GM12878 (cell line): ENCODE measurements around the gene SCAMP5. TPM values are rescaled to one million over a fixed set of nuclear protein-coding genes. Genes with fewer than 3 reads are reported as not detected.

Experiments
- ATAC-seq: fragments of 200-7000 bp; cut with Tn5 transposase; 3 replicates; pipeline ENCODE4 v1.9.1; 2020; ENCODE audit warnings: mild to moderate bottlenecking, moderate library complexity
- BruUV-seq: library from RNA; stranded (reverse); fragments of 400-500 nt; replicated peaks from 2 replicates; lab custom pipeline; 2021; lab: Mats Ljungman, UMichigan
- CTCF ChIA-PET: fragments of 300-600 bp; sonication (Branson Sonifier 250); formaldehyde crosslinking; extraction: SDS; loops from one replicate; lab custom pipeline; 2021; ENCODE audit warnings: inconsistent platforms; lab: Yijun Ruan, JAX
- POLR2A ChIA-PET: fragments of 350-600 bp; formaldehyde crosslinking; extraction: SDS; loops from one replicate; lab custom pipeline; 2021; ENCODE audit warnings: inconsistent platforms; lab: Charles Lee
- RAD21 ChIA-PET: fragments of 300-600 bp; sonication (Branson Sonifier 250); formaldehyde crosslinking; loops from one replicate; lab custom pipeline; 2023; ENCODE audit warnings: antibody characterized with exemption; ENCODE audit not compliant: unreplicated experiment; lab: Charles Lee
- SMC1A ChIA-PET: fragments of 300-600 bp; sonication (Branson Sonifier 250); formaldehyde crosslinking; loops from one replicate; lab custom pipeline; 2023; ENCODE audit not compliant: unreplicated experiment, uncharacterized antibody; lab: Charles Lee
- DNase-seq: peaks from one replicate; pipeline ENCODE4 v3.0.0-alpha.2; 2011; ENCODE audit warnings: low read depth, low spot score
- FAIRE-seq: peaks from 3 replicates; lab custom pipeline; 2011; peaks lifted over from hg19 to GRCh38; lab: Jason Lieb, UNC
- H2AFZ ChIP-seq: 2 replicates; pipeline ENCODE4 v1.6.0; 2011; ENCODE audit warnings: low read depth, low read length, control low read depth; ENCODE audit not compliant: control insufficient read depth
- H3K27ac ChIP-seq: 2 replicates; pipeline ENCODE4 v1.5.1; 2011; ENCODE audit warnings: control low read depth; ENCODE audit not compliant: control insufficient read depth, insufficient read depth
- H3K27me3 ChIP-seq, 2 experiments: replicated peaks in 1 of 2; 2 replicates each; pipeline versions ENCODE4 v1.6.0 to v1.6.1; 2011; ENCODE audit warnings: low read length in 1 of 2; ENCODE audit not compliant: control insufficient read depth in 2 of 2, insufficient read depth in 2 of 2
- H3K36me3 ChIP-seq, 2 experiments: 2 replicates each; pipeline ENCODE4 v1.5.1; 2011; ENCODE audit warnings: low read length in 1 of 2; ENCODE audit not compliant: control insufficient read depth in 2 of 2, insufficient read depth in 2 of 2
- H3K4me1 ChIP-seq: 2 replicates; pipeline ENCODE4 v1.6.1; 2011; ENCODE audit warnings: mild to moderate bottlenecking, low read length, moderate library complexity, mixed read lengths; ENCODE audit not compliant: control insufficient read depth, insufficient read depth
- H3K4me2 ChIP-seq: 2 replicates; pipeline ENCODE4 v1.6.0; 2011; ENCODE audit warnings: control low read depth; ENCODE audit not compliant: control insufficient read depth, insufficient read depth
- H3K4me3 ChIP-seq: fragments of 200-600 bp; sonication (generic); 2 replicates; pipeline ENCODE4 v1.5.1; 2016
- H3K79me2 ChIP-seq: 2 replicates; pipeline ENCODE4 v1.6.0; 2011; ENCODE audit warnings: low read length; ENCODE audit not compliant: control insufficient read depth, insufficient read depth
- H3K9ac ChIP-seq: 2 replicates; pipeline ENCODE4 v1.8.0; 2011; ENCODE audit warnings: low read length, control low read depth, mixed read lengths; ENCODE audit not compliant: control insufficient read depth, insufficient read depth
- H3K9me3 ChIP-seq: replicated peaks from 3 replicates; pipeline ENCODE4 v1.5.1; 2011; ENCODE audit warnings: mild to moderate bottlenecking, low read length; ENCODE audit not compliant: control insufficient read depth, insufficient read depth
- H4K20me1 ChIP-seq: 2 replicates; pipeline ENCODE4 v1.6.0; 2011; ENCODE audit not compliant: control insufficient read depth, insufficient read depth
- ESRRA ChIP-seq: IDR thresholded peaks from 2 replicates; pipeline ENCODE4 v1.6.1; 2012; ENCODE audit warnings: mild to moderate bottlenecking, low read length, improper control_type of control experiment
- HDGF ChIP-seq: fragments of 450-650 bp; IDR thresholded peaks from 2 replicates; pipeline ENCODE4 v1.6.1; 2016; ENCODE audit warnings: antibody characterized with exemption
- JUND ChIP-seq: IDR thresholded peaks from 2 replicates; pipeline ENCODE4 v1.6.1; 2012; ENCODE audit warnings: low read depth, mild to moderate bottlenecking, low read length, improper control_type of control experiment, moderate library complexity
- NKRF ChIP-seq: fragments of 450-650 bp; conservative IDR thresholded peaks from 2 replicates; pipeline ENCODE4 v1.6.1; 2017; ENCODE audit warnings: mild to moderate bottlenecking, moderate library complexity
- RAD51 ChIP-seq: fragments of 450-650 bp; IDR thresholded peaks from 2 replicates; pipeline ENCODE4 v1.6.1; 2016; ENCODE audit warnings: moderate library complexity, mild to moderate bottlenecking, inconsistent platforms
- RELB ChIP-seq: fragments of 450-650 bp; IDR thresholded peaks from 2 replicates; pipeline ENCODE4 v1.6.1; 2017; ENCODE audit warnings: low read depth, mild to moderate bottlenecking, moderate library complexity
- STAT1 ChIP-seq: fragments of 450-650 bp; conservative IDR thresholded peaks from 2 replicates; pipeline ENCODE4 v1.6.1; 2014; ENCODE audit warnings: antibody characterized with exemption, mild to moderate bottlenecking
- SUPT20H ChIP-seq: IDR thresholded peaks from 2 replicates; pipeline ENCODE4 v1.6.1; 2011; ENCODE audit warnings: low read depth, mild to moderate bottlenecking, low read length, moderate library complexity, borderline replicate concordance; ENCODE audit not compliant: control insufficient read depth
- USF2 ChIP-seq: IDR thresholded peaks from 2 replicates; pipeline ENCODE4 v1.6.1; 2011; ENCODE audit warnings: low read depth, low read length, improper control_type of control experiment, borderline replicate concordance
- ZNF217 ChIP-seq: fragments of 450-650 bp; IDR thresholded peaks from 2 replicates; pipeline ENCODE4 v1.6.1; 2017; ENCODE audit warnings: antibody characterized with exemption, mild to moderate bottlenecking
- ZSCAN29 ChIP-seq: fragments of 450-650 bp; IDR thresholded peaks from 2 replicates; pipeline ENCODE4 v1.6.1; 2017; ENCODE audit warnings: mild to moderate bottlenecking, moderate library complexity
- WGBS: methylation state at CpG from one replicate; pipeline ENCODE4 v1.1.6; 2016; ENCODE audit warnings: low lambda C conversion rate; ENCODE audit not compliant: insufficient replicate concordance, insufficient coverage; ENCODE audit errors: missing lambda C conversion rate; 5-methylcytosine and 5-hydroxymethylcytosine counted together
- in situ Hi-C: fragments of 300-500 bp; cut with MboI; formaldehyde crosslinking; loops from 9 replicates; pipeline ENCODE4 v1.14.3; 2018; ENCODE audit warnings: mixed read lengths
- intact Hi-C: fragments of 100-400 bp; cut with micrococcal nuclease; formaldehyde crosslinking; loops from one replicate; pipeline ENCODE4 v1.14.2; 2022; ENCODE audit not compliant: unreplicated experiment
- polyA plus RNA-seq, 11 experiments: library from polyadenylated mRNA; depleted of rRNA in 4 of 11; unstranded in 6 of 11; stranded (reverse) in 5 of 11; fragments of >200 nt; fragmentation: Nextera tagmentation in 4 of 11; fragmentation: Illumina TruSeq in 1 of 11; extraction: Ambion mirVana in 4 of 11; extraction: Trizol in 1 of 11; gene quantifications; 1 replicate in 1 of 11; 2 replicates in 10 of 11; pipeline versions ENCODE4 v1.2.1 to v1.2.3, GENCODE V29; 2011 to 2016; ENCODE audit warnings: inconsistent platforms in 2 of 11, missing spikeins in 2 of 11, low read depth in 1 of 11
- total RNA-seq, 4 experiments: library from RNA; depleted of rRNA in 3 of 4; stranded (reverse); fragments of >200 nt in 3 of 4; fragmentation: Illumina TruSeq in 1 of 4; extraction: Trizol in 1 of 4; gene quantifications; 2 replicates each; pipeline versions ENCODE4 v1.2.1 to v1.2.3, GENCODE V29; 2013 to 2021

The SCAMP5 gene
- total and polyA plus RNA-seq, 10 of the 15 experiments (the other 5 are each of a cell fraction or from before 2014, with no cell fraction given), result 1.6 to 41.6 (median 16.9) TPM

GRCh38 chr15:74960286-74960685 lies 35.1 kb upstream of the SCAMP5 start:
- in situ Hi-C loops, result no loop called here
- SMC1A ChIA-PET, result interaction anchor here (0.9 to 2.7 kb wide), 4 partner anchors 9 to 65 kb away, joined by 3 to 6 read pairs (median 3); no protein-coding TSS in a partner anchor
- no peak for FAIRE-seq

GRCh38 chr15:74960995-74961588 lies 34.3 kb upstream of the SCAMP5 start:
- in situ Hi-C loops, result no loop called here
- H2AFZ ChIP-seq, result no peak overlapping the region
- TF ChIP-seq JUND, result no peak
- TF ChIP-seq RAD51, result no peak
- TF ChIP-seq ZNF217, result no peak
- TF ChIP-seq NKRF, result no peak
- TF ChIP-seq ZSCAN29, result no peak
- no peak for TF ChIP-seq SUPT20H
- no peak for TF ChIP-seq STAT1
- TF ChIP-seq USF2, result no peak
- TF ChIP-seq RELB, result no peak
- TF ChIP-seq HDGF, result no peak
- no peak overlapping the region for H3K4me3 ChIP-seq
- no peak for ATAC-seq
- no peaks in the 10 kb centered on the region for H4K20me1 ChIP-seq
- RAD21 ChIA-PET, result interaction anchor here (1.1 to 1.2 kb wide), 2 partner anchors 11 to 82 kb away, joined by 3 read pairs; no protein-coding TSS in a partner anchor
- DNase-seq, result no peak
- intact Hi-C loops, result no loop called here
- SMC1A ChIA-PET, result interaction anchor here (0.7 to 2.7 kb wide), 5 partner anchors 10 to 64 kb away, joined by 3 to 6 read pairs (median 3); no protein-coding TSS in a partner anchor
- H3K9me3 ChIP-seq, result no peaks in the 10 kb centered on the region
- CTCF ChIA-PET, result interaction anchor here (1.0 to 3.7 kb wide), 4 partner anchors 9 to 190 kb away, joined by 3 to 24 read pairs (median 4); no protein-coding TSS in a partner anchor
- no TSS peak for BruUV-seq
- H3K4me1 ChIP-seq, result peaks cover 23% of the 10 kb centered on the region
- H3K27me3 ChIP-seq, result peaks cover 8 to 17% of the 10 kb centered on the region in 2 experiments
- no peak overlapping the region for H3K27ac ChIP-seq
- FAIRE-seq, result no peak
- H3K9ac ChIP-seq, result no peak overlapping the region
- POLR2A ChIA-PET, result no interaction called here
- no peaks in the 10 kb centered on the region for H3K36me3 ChIP-seq
- H3K79me2 ChIP-seq, result no peaks in the 10 kb centered on the region
- H3K4me2 ChIP-seq, result no peak overlapping the region
- WGBS, result 14% methylated on average over 3 of the region's 3 CpGs

More at GRCh38 chr15:74960286-74960685, 35.1 kb upstream of the SCAMP5 start:
- Histone ChIP-seq H3K4me1 (peaks cover 30% of the 10 kb centered on the region), H3K27me3 (peaks cover 8 to 17% of the 10 kb centered on the region in 2 experiments), H2AFZ (no peak overlapping the region), H3K4me2 (no peak overlapping the region), H4K20me1 (no peaks in the 10 kb centered on the region), H3K9ac (no peak overlapping the region), H3K79me2 (no peaks in the 10 kb centered on the region; the same call in 1 of the 2 replicates), H3K9me3 (no peaks in the 10 kb centered on the region), H3K27ac (no peak overlapping the region), H3K36me3 (no peaks in the 10 kb centered on the region), H3K4me3 (no peak overlapping the region)
- ChIA-PET POLR2A (no interaction called here), CTCF (interaction anchor here (0.5 to 3.7 kb wide), 6 partner anchors 10 to 189 kb away, joined by 3 to 24 read pairs (median 4); no protein-coding TSS in a partner anchor), RAD21 (interaction anchor here (1.0 to 1.2 kb wide), 2 partner anchors 9 to 83 kb away, joined by 3 read pairs; no protein-coding TSS in a partner anchor)
- intact Hi-C loops, result no loop called here
- no peak for ATAC-seq
- 70% methylated on average over 1 of the region's 1 CpG for WGBS
- no peak for DNase-seq
- BruUV-seq, result no TSS peak
- no peak for TF ChIP-seq ESRRA
- TF ChIP-seq, all 136 proteins: peak for 0
